H9 (cell line): ENCODE data around the gene FGF3. TPM values are rescaled to one million over a fixed set of nuclear protein-coding genes. Genes with fewer than 3 reads are reported as not detected.

Experiments
- DNase-seq: peaks from one replicate; pipeline ENCODE4 v3.0.0-alpha.2; 2017
- H2AFZ ChIP-seq: one replicate; pipeline ENCODE4 v1.6.1; 2013; ENCODE audit warnings: mild to moderate bottlenecking, low read length, control low read depth, moderate library complexity
- H2AK5ac ChIP-seq: 2 replicates; pipeline ENCODE4 v1.6.1; 2013; ENCODE audit warnings: low read length, control low read depth, mixed read lengths; ENCODE audit not compliant: insufficient read length
- H2BK120ac ChIP-seq: one replicate; pipeline ENCODE4 v1.6.1; 2013; ENCODE audit warnings: low read depth, mild to moderate bottlenecking, low read length, control low read depth, inconsistent platforms; ENCODE audit not compliant: poor library complexity, severe bottlenecking
- H2BK12ac ChIP-seq: 2 replicates; pipeline ENCODE4 v1.6.1; 2013; ENCODE audit warnings: low read length, control low read depth, mixed read lengths, low read depth; ENCODE audit not compliant: insufficient read length
- H2BK15ac ChIP-seq: 2 replicates; pipeline ENCODE4 v1.6.1; 2013; ENCODE audit warnings: low read depth, low read length, control low read depth
- H2BK20ac ChIP-seq: one replicate; pipeline ENCODE4 v1.6.1; 2013; ENCODE audit warnings: low read depth, mild to moderate bottlenecking, low read length, control low read depth, inconsistent platforms; ENCODE audit not compliant: poor library complexity, severe bottlenecking
- H2BK5ac ChIP-seq: 2 replicates; pipeline ENCODE4 v1.6.1; 2013; ENCODE audit warnings: low read length, control low read depth, mixed read lengths; ENCODE audit not compliant: insufficient read length
- H3K14ac ChIP-seq: 2 replicates; pipeline ENCODE4 v1.6.1; 2013; ENCODE audit warnings: low read length, control low read depth; ENCODE audit not compliant: insufficient read depth
- H3K18ac ChIP-seq: 2 replicates; pipeline ENCODE4 v1.6.1; 2013; ENCODE audit warnings: low read depth, mild to moderate bottlenecking, mixed read lengths, low read length, control low read depth; ENCODE audit not compliant: insufficient read length
- H3K23ac ChIP-seq: 2 replicates; pipeline ENCODE4 v1.6.1; 2013; ENCODE audit warnings: low read length, control low read depth, mixed read lengths, low read depth; ENCODE audit not compliant: insufficient read length
- H3K23me2 ChIP-seq: 2 replicates; pipeline ENCODE4 v1.6.1; 2013; ENCODE audit warnings: low read depth, mild to moderate bottlenecking, mixed read lengths, low read length, control low read depth; ENCODE audit not compliant: insufficient read length, poor library complexity, severe bottlenecking
- H3K27ac ChIP-seq: 2 replicates; pipeline ENCODE4 v1.5.1; 2013; ENCODE audit warnings: low read length, control low read depth, mixed read lengths, low read depth; ENCODE audit not compliant: insufficient read length
- H3K27me3 ChIP-seq: 2 replicates; pipeline ENCODE4 v1.6.1; 2013; ENCODE audit warnings: low read length, control low read depth, inconsistent platforms; ENCODE audit not compliant: insufficient read depth
- H3K4ac ChIP-seq: 2 replicates; pipeline ENCODE4 v1.6.1; 2013; ENCODE audit warnings: low read depth, mild to moderate bottlenecking, control low read depth, inconsistent platforms, low read length, moderate library complexity
- H3K4me1 ChIP-seq: 2 replicates; pipeline ENCODE4 v1.6.1; 2013; ENCODE audit warnings: low read length, control low read depth, inconsistent platforms; ENCODE audit not compliant: insufficient read depth
- H3K4me2 ChIP-seq: 2 replicates; pipeline ENCODE4 v1.6.1; 2013; ENCODE audit warnings: low read length, control low read depth, mixed read lengths; ENCODE audit not compliant: insufficient read length, insufficient read depth
- H3K56ac ChIP-seq: 2 replicates; pipeline ENCODE4 v1.6.1; 2013; ENCODE audit warnings: low read depth, mild to moderate bottlenecking, mixed read lengths, low read length, control low read depth; ENCODE audit not compliant: insufficient read length
- H3K79me1 ChIP-seq: 2 replicates; pipeline ENCODE4 v1.6.1; 2013; ENCODE audit warnings: low read depth, mild to moderate bottlenecking, moderate library complexity, low read length, control low read depth, inconsistent platforms; ENCODE audit not compliant: insufficient read depth, poor library complexity, severe bottlenecking
- H3K79me2 ChIP-seq: 2 replicates; pipeline ENCODE4 v1.6.1; 2013; ENCODE audit warnings: low read length, control low read depth, inconsistent platforms; ENCODE audit not compliant: insufficient read depth
- H3K9ac ChIP-seq: 2 replicates; pipeline ENCODE4 v1.6.1; 2013; ENCODE audit warnings: low read length, control low read depth, mixed read lengths; ENCODE audit not compliant: insufficient read length; ENCODE audit errors: extremely low read depth
- H3K9me3 ChIP-seq: one replicate; pipeline ENCODE4 v1.6.1; 2013; ENCODE audit warnings: low read depth, low read length, inconsistent platforms; ENCODE audit not compliant: control insufficient read depth
- H3T11ph ChIP-seq: one replicate; pipeline ENCODE4 v1.6.1; 2013; ENCODE audit warnings: mild to moderate bottlenecking, low read length, control low read depth, inconsistent platforms
- H4K20me1 ChIP-seq: one replicate; pipeline ENCODE4 v1.6.1; 2013; ENCODE audit not compliant: control insufficient read depth, insufficient read length, insufficient read depth
- H4K5ac ChIP-seq: 2 replicates; pipeline ENCODE4 v1.6.1; 2013; ENCODE audit warnings: low read depth, mild to moderate bottlenecking, mixed read lengths, low read length, control low read depth; ENCODE audit not compliant: insufficient read length
- H4K8ac ChIP-seq: replicated peaks from 2 replicates; pipeline ENCODE4 v1.6.1; 2013; ENCODE audit warnings: low read length, control low read depth, mixed read lengths, low read depth; ENCODE audit not compliant: insufficient read length
- H4K91ac ChIP-seq: 2 replicates; pipeline ENCODE4 v1.6.1; 2013; ENCODE audit warnings: low read depth, mild to moderate bottlenecking, moderate library complexity, mixed read lengths, low read length, control low read depth; ENCODE audit not compliant: insufficient read length
- H3K27ac Mint-ChIP-seq, 3 experiments: 2 replicates in 2 of 3; 3 replicates in 1 of 3; pipeline ENCODE4 v1.8.0; 2020 to 2021; ENCODE audit warnings: mixed read lengths in 3 of 3, mild to moderate bottlenecking in 1 of 3, moderate library complexity in 1 of 3
- H3K27me3 Mint-ChIP-seq: 2 replicates; pipeline ENCODE4 v1.8.0; 2021; ENCODE audit warnings: low read depth, mild to moderate bottlenecking, moderate library complexity, mixed read lengths
- H3K36me3 Mint-ChIP-seq, 3 experiments: 2 replicates in 2 of 3; 3 replicates in 1 of 3; pipeline ENCODE4 v1.8.0; 2020 to 2021; ENCODE audit warnings: low read depth in 3 of 3, mixed read lengths in 3 of 3; ENCODE audit not compliant: insufficient read depth in 1 of 3
- H3K4me1 Mint-ChIP-seq, 2 experiments: 2 replicates each; pipeline ENCODE4 v1.8.0; 2020; ENCODE audit warnings: mixed read lengths in 2 of 2
- H3K4me3 Mint-ChIP-seq, 2 experiments: 2 replicates in 1 of 2; 3 replicates in 1 of 2; pipeline ENCODE4 v1.8.0; 2020 to 2021; ENCODE audit warnings: mild to moderate bottlenecking in 2 of 2, mixed read lengths in 2 of 2, moderate library complexity in 1 of 2
- H3K9me3 Mint-ChIP-seq, 2 experiments: 2 replicates in 1 of 2; 3 replicates in 1 of 2; pipeline ENCODE4 v1.8.0; 2020; ENCODE audit warnings: mild to moderate bottlenecking in 2 of 2, mixed read lengths in 2 of 2, moderate library complexity in 1 of 2
- WGBS: extraction: QIAGEN DNeasy Blood & Tissue Kit; methylation state at CpG from one replicate; pipeline ENCODE4 v1.1.7; 2013; ENCODE audit warnings: missing lambda C conversion rate, low lambda C conversion rate, mixed read lengths; ENCODE audit not compliant: insufficient read length; ENCODE audit errors: extremely low coverage; 5-methylcytosine and 5-hydroxymethylcytosine counted together
- total RNA-seq: library from RNA; stranded (reverse); gene quantifications from 2 replicates; pipeline ENCODE4 v1.2.1, GENCODE V29; 2021
- TF ChIP-seq, protein P1 (sequence below): fragments of 200-600 bp; sonication (generic); conservative IDR thresholded peaks from 3 replicates; pipeline ENCODE4 v1.8.0; 2021; ENCODE audit warnings: antibody characterized with exemption, mild to moderate bottlenecking

FGF3 gene
- total RNA-seq, 1 experiment from 2014 or later = not detected

- H3T11ph ChIP-seq = no peak overlapping the region
- H3K27me3 ChIP-seq = no peaks in the 10 kb centered on the region
- Mint-ChIP-seq H3K9me3 (no peaks in the 10 kb centered on the region), H3K4me1 (peaks cover 30 to 33% of the 10 kb centered on the region in 2 experiments), H3K27ac (no peak overlapping the region; a peak in 1 of 7 replicates), H3K27me3 (peaks cover 45% of the 10 kb centered on the region), H3K4me3 (no peak overlapping the region), H3K36me3 (no peaks in the 10 kb centered on the region)
- H3K23ac ChIP-seq = no peak overlapping the region
- H4K20me1 ChIP-seq = no peaks in the 10 kb centered on the region
- H4K91ac ChIP-seq = no peak overlapping the region
- H2AK5ac ChIP-seq = no peak overlapping the region
- no peak overlapping the region for H3K56ac ChIP-seq
- no peak overlapping the region for H2BK5ac ChIP-seq
- no peak overlapping the region for H3K4me2 ChIP-seq
- H2BK120ac ChIP-seq = no peak overlapping the region
- H3K4ac ChIP-seq = no peak overlapping the region
- no peak for DNase-seq
- no peak overlapping the region for H4K8ac ChIP-seq
- H3K27ac ChIP-seq = no peak overlapping the region
- H3K23me2 ChIP-seq = no peaks in the 10 kb centered on the region
- H2BK20ac ChIP-seq = no peak overlapping the region
- H2AFZ ChIP-seq = no peak overlapping the region
- no peak overlapping the region for H2BK12ac ChIP-seq
- H3K79me1 ChIP-seq = no peaks in the 10 kb centered on the region
- no peaks in the 10 kb centered on the region for H3K4me1 ChIP-seq
- no peak overlapping the region for H3K18ac ChIP-seq
- no peak overlapping the region for H3K14ac ChIP-seq
- TF ChIP-seq, protein P1, sequence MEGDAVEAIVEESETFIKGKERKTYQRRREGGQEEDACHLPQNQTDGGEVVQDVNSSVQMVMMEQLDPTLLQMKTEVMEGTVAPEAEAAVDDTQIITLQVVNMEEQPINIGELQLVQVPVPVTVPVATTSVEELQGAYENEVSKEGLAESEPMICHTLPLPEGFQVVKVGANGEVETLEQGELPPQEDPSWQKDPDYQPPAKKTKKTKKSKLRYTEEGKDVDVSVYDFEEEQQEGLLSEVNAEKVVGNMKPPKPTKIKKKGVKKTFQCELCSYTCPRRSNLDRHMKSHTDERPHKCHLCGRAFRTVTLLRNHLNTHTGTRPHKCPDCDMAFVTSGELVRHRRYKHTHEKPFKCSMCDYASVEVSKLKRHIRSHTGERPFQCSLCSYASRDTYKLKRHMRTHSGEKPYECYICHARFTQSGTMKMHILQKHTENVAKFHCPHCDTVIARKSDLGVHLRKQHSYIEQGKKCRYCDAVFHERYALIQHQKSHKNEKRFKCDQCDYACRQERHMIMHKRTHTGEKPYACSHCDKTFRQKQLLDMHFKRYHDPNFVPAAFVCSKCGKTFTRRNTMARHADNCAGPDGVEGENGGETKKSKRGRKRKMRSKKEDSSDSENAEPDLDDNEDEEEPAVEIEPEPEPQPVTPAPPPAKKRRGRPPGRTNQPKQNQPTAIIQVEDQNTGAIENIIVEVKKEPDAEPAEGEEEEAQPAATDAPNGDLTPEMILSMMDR = no peak
- H3K79me2 ChIP-seq = no peaks in the 10 kb centered on the region
- H4K5ac ChIP-seq = no peak overlapping the region
- H3K9me3 ChIP-seq = no peaks in the 10 kb centered on the region
- no peak overlapping the region for H3K9ac ChIP-seq
- WGBS = no CpG with 5 or more reads among the region's 6 CpGs
- 0 out of 2 replicates have a peak overlapping the region, but pooled peaks have one; percentile 9 for H2BK15ac ChIP-seq
These were observed 9.7 kb upstream of the FGF3 start for GRCh38 chr11:69828971-69829344.
